HG03135 (cell line): ENCODE measurements around the gene SYNGR2.
A peak's percentile ranks its signal among the peaks of the same experiment; 100 is the strongest.
"Not testable (repeated sequence)": the region's sequence is repeated elsewhere in the genome, so short reads cannot be mapped to it uniquely, and the experiment has no call there.

Experiments
- ATAC-seq: cut with Tn5 transposase; IDR thresholded peaks from one replicate; pipeline ENCODE4 v1.9.1; 2021; ENCODE audit warnings: mild to moderate bottlenecking, moderate library complexity; ENCODE audit not compliant: unreplicated experiment

SYNGR2 gene

GRCh38 chr17:78170692-78171590, 2.6 kb downstream of the SYNGR2 start:
- ATAC-seq: no peak

DNA sequence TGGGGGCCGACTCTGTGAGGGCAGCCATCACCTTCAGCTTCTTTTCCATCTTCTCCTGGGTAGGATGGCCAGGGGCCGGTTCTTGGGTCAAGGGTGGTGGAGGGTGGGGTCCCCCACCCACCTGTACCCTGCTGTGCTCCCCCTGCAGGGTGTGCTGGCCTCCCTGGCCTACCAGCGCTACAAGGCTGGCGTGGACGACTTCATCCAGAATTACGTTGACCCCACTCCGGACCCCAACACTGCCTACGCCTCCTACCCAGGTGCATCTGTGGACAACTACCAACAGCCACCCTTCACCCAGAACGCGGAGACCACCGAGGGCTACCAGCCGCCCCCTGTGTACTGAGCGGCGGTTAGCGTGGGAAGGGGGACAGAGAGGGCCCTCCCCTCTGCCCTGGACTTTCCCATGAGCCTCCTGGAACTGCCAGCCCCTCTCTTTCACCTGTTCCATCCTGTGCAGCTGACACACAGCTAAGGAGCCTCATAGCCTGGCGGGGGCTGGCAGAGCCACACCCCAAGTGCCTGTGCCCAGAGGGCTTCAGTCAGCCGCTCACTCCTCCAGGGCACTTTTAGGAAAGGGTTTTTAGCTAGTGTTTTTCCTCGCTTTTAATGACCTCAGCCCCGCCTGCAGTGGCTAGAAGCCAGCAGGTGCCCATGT, 3.3 kb downstream of the SYNGR2 start:
- not testable (repeated sequence) for ATAC-seq

DNA sequence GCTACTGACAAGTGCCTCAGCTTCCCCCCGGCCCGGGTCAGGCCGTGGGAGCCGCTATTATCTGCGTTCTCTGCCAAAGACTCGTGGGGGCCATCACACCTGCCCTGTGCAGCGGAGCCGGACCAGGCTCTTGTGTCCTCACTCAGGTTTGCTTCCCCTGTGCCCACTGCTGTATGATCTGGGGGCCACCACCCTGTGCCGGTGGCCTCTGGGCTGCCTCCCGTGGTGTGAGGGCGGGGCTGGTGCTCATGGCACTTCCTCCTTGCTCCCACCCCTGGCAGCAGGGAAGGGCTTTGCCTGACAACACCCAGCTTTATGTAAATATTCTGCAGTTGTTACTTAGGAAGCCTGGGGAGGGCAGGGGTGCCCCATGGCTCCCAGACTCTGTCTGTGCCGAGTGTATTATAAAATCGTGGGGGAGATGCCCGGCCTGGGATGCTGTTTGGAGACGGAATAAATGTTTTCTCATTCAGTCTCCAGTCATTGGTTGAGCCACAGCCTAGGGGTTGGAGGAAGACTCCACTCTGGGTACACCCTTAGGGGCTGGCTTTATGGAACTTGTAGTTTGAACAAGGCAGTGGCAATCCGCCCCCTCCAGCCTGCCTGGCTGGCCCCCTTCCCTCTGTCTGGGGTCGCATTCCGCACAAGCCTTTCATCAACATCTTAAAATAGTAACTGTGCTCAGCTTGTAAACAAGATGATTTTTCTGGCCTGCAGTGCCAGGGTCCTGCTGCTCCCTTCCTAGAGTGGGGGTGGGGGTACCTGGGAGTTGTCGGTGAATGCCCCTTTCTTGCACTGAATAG, 4.1 kb downstream of the SYNGR2 start:
- no peak for ATAC-seq

GRCh38 chr17:78173097-78173715, 4.8 kb downstream of the SYNGR2 start:
- ATAC-seq: no peak

DNA sequence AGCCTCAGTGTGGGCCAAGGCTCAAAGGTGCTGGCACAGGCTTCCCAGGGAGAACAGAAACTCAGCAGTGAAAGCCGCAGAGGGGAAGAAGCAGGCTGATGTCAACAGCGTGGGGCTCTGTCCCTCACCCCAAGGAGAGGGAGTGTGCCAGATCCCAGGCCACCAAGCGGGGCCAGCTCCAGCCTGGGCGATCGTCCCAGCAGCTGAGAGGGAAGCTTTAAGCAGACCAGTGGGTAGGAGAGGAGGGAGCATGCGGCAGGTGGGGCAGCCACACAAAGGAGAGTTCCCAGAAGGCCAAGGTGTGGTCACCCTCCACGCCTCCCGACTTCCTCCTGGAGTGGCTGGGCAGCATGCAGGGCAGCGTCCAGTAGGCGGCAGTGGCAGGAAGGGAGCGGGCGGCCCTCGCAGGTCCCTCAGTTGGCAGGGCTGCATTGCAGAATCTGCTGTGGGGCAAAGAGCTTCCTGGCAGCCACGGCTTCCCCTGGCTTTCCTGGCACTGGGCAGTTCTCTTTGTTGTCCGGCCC, 6.0 kb downstream of the SYNGR2 start:
- no peak for ATAC-seq

DNA sequence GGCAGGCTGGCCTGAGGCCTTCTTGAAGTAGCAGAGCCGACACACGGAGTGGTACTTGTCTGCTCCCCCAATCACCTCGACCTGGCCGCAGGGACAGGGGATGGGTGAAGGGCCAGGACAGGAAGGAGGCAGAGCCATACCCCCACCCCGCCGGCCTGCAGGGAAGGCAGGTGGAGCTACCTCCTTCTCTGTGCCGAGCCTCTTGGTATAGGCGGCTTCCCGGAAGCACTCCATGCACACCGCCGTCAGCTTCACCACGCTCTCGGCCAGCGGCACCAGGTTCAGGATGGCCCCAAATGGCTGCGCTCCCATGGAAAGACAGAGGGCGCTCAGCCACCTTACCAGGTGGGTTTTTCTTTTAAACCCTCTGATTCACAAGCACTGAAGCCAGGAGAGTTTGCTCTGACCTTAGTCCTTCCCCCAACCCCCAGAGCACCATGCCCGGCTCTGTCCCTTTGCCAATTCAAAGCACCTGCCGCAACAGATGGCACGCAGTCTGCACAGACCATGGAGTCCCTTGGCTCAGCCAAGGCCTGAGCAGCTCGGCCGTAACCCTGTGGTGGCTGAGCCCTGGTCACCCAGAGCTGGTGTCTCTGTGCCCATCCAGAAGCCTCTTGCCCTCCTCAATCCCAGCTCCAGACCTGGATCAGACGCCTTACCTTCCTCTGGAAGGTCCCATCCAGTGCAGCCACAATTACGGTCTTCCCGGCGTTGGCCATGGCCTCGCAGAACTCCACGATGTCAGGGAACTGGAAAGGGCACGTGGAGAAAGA, 6.7 kb downstream of the SYNGR2 start:
- ATAC-seq: no peak

DNA sequence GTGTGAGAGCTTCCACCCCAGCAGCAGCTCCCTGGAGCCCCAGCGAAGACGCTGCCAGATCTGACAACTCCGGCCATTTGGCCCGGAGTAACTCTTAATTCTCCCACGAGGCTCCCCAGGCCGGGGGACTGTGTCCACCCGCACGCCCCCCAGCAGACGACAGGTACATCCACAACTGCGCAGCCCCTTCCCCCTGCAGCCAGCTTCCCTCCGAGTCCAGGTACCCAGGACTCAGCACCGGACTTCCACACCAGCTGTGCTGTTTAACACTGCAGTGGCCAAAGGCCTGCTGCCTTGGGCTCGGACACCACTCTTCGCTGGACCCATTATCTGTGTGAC, 7.2 kb downstream of the SYNGR2 start:
- no peak for ATAC-seq

DNA sequence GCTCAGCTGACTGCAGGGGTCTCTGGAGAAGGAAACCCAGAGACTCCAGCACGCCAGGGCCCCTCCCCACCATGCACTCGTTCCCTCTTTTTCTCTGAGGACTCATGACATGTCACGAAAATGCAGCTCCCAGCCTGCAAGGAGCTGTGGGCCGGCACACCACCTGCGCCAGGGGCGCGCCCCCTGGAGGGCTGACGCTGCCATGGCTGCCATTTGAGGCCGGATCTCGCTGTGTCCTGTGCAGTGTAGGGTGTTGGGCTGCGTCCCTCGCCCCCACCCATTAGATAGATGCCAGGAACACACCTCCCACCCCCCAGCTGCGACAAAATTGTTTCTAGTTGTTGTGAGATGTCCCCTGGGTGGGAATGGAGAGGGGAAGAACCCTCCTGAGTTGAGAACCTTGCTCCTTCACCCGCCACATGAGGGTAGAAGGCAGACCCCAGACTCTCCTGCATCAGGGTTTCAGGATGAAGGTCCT, 8.2 kb downstream of the SYNGR2 start:
- ATAC-seq: no peak

DNA sequence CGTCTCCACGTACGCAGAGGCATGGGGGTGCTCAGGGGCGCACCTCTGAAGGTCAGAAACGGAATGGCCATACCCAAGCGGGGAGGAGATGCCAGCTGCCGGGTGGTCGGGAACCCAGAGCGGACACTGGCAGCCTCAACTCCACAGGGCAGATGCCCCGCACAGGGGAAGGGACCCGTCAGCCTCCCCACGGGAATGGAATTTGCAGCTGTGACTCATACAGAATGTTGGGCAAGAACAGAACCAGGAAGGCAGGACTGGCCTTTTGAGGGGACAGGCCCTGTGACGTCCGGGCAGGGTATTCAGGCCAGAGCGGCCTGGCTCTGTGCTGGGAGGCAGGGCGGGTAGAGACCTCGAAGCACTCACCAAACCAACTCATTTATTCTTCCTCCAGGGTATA, 11.0 kb downstream of the SYNGR2 start:
- no peak for ATAC-seq

GRCh38 chr17:78180083-78180482, 11.7 kb downstream of the SYNGR2 start:
- ATAC-seq: no peak

- ATAC-seq: no peak
Measured at GRCh38 chr17:78180508-78180907, 12.1 kb downstream of the SYNGR2 start.

DNA sequence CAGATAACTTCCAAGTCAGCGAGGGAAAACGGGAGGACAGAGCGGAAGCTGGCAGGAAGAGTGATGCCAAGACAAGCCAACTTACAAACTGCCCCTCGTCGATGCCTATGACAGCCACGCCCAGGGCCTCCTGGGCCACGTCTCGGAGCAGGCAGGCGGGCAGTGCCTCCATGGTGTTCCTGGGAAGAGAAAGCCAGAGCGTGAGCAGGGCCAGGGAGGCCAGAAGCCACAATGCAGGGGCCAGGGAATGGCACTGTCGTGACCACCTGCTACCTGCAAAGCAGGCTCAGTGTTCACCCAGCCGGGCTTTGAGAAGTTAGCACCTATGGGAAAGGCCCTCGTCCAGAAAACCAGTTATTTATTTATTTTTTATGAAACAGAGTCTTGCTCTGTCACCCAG, 14.1 kb downstream of the SYNGR2 start:
- ATAC-seq: no peak

GRCh38 chr17:78183916-78184315, 15.5 kb downstream of the SYNGR2 start:
- no peak for ATAC-seq

- ATAC-seq: no peak
Measured at GRCh38 chr17:78184351-78184750, 16.0 kb downstream of the SYNGR2 start.

DNA sequence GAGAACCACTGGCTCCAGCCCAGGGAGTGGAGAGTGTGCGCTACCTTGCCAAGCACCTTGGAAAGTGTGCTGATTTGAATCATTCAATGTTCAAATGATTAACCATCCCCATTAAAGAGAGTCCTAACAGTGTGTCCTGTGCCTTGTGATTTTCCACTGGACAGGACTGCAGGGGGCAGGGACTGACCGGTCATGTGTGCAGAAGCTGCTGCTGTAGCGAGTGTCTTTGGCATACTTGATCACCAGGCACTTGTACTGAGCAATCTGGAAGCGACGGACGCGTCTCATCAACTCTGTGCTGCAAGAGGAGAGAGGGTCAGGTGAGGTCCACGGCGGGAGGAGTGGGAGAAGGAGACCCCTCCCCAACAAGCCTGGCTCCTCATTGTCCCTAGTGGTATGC, 16.5 kb downstream of the SYNGR2 start:
- no peak for ATAC-seq

GRCh38 chr17:78185981-78186691, 17.8 kb downstream of the SYNGR2 start:
- no peak for ATAC-seq

- peak; percentile 91 for ATAC-seq
Measured at GRCh38 chr17:78186692-78187595, 18.6 kb downstream of the SYNGR2 start, which contains the start of the genes AFMID and TK1. Gene AFMID, plus strand, starts transcription at chr17:78187362. Its CDS starts 9 bp downstream, at chr17:78187371. Gene TK1, minus strand, starts transcription at chr17:78187052. Its CDS starts 58 bp downstream, at chr17:78186994.

DNA sequence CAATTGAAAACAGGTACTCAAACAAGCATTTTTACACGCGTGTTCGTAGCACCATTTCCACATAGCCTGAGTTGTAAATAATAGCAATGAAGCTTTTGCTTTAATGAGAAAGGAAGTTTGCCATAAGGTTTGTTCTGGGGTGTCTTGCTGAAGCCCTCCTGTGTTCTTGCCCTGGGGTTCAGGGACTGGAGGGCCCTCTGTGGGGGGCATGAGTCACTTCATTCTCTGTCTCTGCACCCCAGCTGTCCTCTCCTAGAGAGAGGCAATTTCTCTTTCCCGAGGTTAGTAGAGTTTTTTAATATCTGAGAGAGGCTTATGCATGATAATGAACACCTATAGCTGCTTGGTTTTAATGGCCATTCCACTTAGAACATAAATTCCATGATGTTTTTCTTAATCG, 28.3 kb downstream of the SYNGR2 start:
- ATAC-seq: no peak
